Hepatocyte (in vitro differentiated cells): ENCODE results near the gene KAT5.

Experiments
- CTCF ChIP-seq: fragments of 200-600 bp; sonication (generic); IDR thresholded peaks from 2 replicates; pipeline ENCODE4 v1.5.1; 2016; ENCODE audit warnings: antibody characterized with exemption, mild to moderate bottlenecking; ENCODE audit not compliant: poor library complexity
- EZH2 ChIP-seq: fragments of 200-600 bp; sonication (generic); IDR thresholded peaks from 2 replicates; pipeline ENCODE4 v1.6.1; 2016; ENCODE audit warnings: antibody characterized with exemption, mild to moderate bottlenecking, borderline replicate concordance
- EZH2phosphoT487 ChIP-seq: fragments of 200-600 bp; sonication (generic); IDR thresholded peaks from one replicate; pipeline ENCODE4 v1.6.1; 2018; ENCODE audit warnings: antibody characterized with exemption, mild to moderate bottlenecking, low read depth, moderate library complexity; ENCODE audit not compliant: unreplicated experiment, severe bottlenecking

DNA sequence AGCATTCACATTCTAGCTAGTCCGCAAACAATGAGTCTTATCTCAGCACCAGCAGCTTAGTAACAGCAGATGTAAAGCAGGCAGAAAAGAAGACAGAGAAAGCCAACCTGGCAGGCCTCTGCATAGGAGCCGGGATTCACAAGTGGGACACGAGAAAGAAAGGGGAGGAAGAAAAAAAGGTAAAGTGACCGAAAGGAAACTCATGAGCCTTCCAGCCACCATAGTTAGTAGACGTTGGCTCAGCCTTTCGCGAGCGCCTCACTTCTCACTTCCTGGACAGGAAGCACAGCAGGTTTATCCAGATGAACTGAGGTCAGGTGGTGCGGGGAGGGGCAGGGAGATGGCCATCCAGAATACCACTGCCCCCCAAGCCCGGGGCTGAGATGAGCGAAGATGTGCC lies 19.7 kb upstream of the KAT5 start:
- no peak for TF ChIP-seq CTCF
- no peak for TF ChIP-seq EZH2phosphoT487
- TF ChIP-seq EZH2: no peak
